Psoas muscle (tissue), 8 donors: ENCODE results near the gene MRC1. TPM values are rescaled to one million over a fixed set of nuclear protein-coding genes. Genes with fewer than 3 reads are reported as not detected.
A peak's percentile ranks its signal among the peaks of the same experiment; 100 is the strongest.

ENCODE experiments used
- ATAC-seq, 4 donors: fragments of 200-7000 bp; cut with Tn5 transposase; one replicate each; pipeline ENCODE4 v1.9.1; 2020; ENCODE audit warnings: moderate library complexity in 3 of 4, mild to moderate bottlenecking in 2 of 4
- DNase-seq, 2 donors: peaks; one replicate each; pipeline ENCODE4 v3.0.0-alpha.2; 2020
- H3K27ac ChIP-seq: fragments of 200-600 bp; one replicate; pipeline ENCODE4 v1.8.0; 2022
- H3K27me3 ChIP-seq, 3 donors: fragments of 200-600 bp in 1 of 3; one replicate each; pipeline versions ENCODE4 v1.6.1 to v1.8.0; 2013 to 2022; ENCODE audit warnings: low read length in 2 of 3, mild to moderate bottlenecking in 2 of 3, moderate library complexity in 1 of 3; ENCODE audit not compliant: insufficient read depth in 3 of 3
- H3K36me3 ChIP-seq, 2 donors: fragments of 200-600 bp in 1 of 2; one replicate each; pipeline versions ENCODE4 v1.6.1 to v1.8.0; 2013 to 2022; ENCODE audit warnings: low read depth in 1 of 2, mild to moderate bottlenecking in 1 of 2, moderate library complexity in 1 of 2; ENCODE audit not compliant: insufficient read depth in 1 of 2
- H3K4me1 ChIP-seq: fragments of 200-600 bp; one replicate; pipeline ENCODE4 v1.8.0; 2022
- H3K4me3 ChIP-seq: fragments of 200-600 bp; one replicate; pipeline ENCODE4 v1.8.0; 2022; ENCODE audit warnings: mild to moderate bottlenecking
- H3K9me3 ChIP-seq: fragments of 200-600 bp; one replicate; pipeline ENCODE4 v1.8.0; 2022
- WGBS, 3 donors: extraction: QIAGEN DNeasy Blood & Tissue Kit; methylation state at CpG; one replicate each; pipeline versions ENCODE4 v1.1.6 to v1.1.7; 2013; 5-methylcytosine and 5-hydroxymethylcytosine counted together
- intact Hi-C, 2 donors: fragments of 100-400 bp; cut with DNase I; formaldehyde crosslinking; loops; one replicate each; pipeline versions ENCODE4 v1.11.0 to v1.14.2; 2022
- polyA plus RNA-seq, 3 donors: library from polyadenylated mRNA; stranded (reverse); fragments of 200-250 nt; gene quantifications; one replicate each; pipeline ENCODE4 v1.2.3, GENCODE V29; 2013
- total RNA-seq, 4 donors: library from RNA; stranded (reverse); fragmentation: NEBNext Ultra II Directional in 2 of 4; extraction: Animal tissue kit (Norgen Biotek cat#: 25700) in 2 of 4; gene quantifications; one replicate each; pipeline versions ENCODE4 v1.2.1 to v1.2.4, GENCODE V29; 2021 to 2023
- TF ChIP-seq, protein P1 (sequence below): fragments of 200-600 bp; IDR thresholded peaks from one replicate; pipeline ENCODE4 v1.8.0; 2022; ENCODE audit warnings: antibody characterized with exemption
- donor health status: healthy with polysubstance abuse.
- donor health status: DM: no; HTN: no; CAD: no; lungs with moderate emphysema.
- donor health status: Bipolar disorder and iron deficiency.
- donor health status: healthy.
- donor health status: DM: yes; HTN: yes; CAD: no.
- donor health status: DM: no; HTN: no; CAD: no.
- donor health status: DM: no; HTN: no; CAD: no.
- donor health status: DM: yes; HTN: yes; CAD: no.

Gene MRC1
- total and polyA plus RNA-seq, 7 donors, result 1.6 to 16.4 (median 9.3) TPM

GRCh38 chr10:17866346-17866745 is 57.2 kb downstream of the MRC1 start:
- H3K4me1 ChIP-seq, result no peaks in the 10 kb centered on the region
- 71 to 77% (median 76%) methylated on average over 10 of the region's 10 CpGs for WGBS, 3 donors
- DNase-seq (no peak), ATAC-seq (no peak)
- no peak overlapping the region for H3K27ac ChIP-seq
- H3K9me3 ChIP-seq, result no peaks in the 10 kb centered on the region
- no peaks in the 10 kb centered on the region for H3K36me3 ChIP-seq
- H3K4me3 ChIP-seq, result no peak overlapping the region
- intact Hi-C loops, result no loop called here
- TF ChIP-seq, protein P1, sequence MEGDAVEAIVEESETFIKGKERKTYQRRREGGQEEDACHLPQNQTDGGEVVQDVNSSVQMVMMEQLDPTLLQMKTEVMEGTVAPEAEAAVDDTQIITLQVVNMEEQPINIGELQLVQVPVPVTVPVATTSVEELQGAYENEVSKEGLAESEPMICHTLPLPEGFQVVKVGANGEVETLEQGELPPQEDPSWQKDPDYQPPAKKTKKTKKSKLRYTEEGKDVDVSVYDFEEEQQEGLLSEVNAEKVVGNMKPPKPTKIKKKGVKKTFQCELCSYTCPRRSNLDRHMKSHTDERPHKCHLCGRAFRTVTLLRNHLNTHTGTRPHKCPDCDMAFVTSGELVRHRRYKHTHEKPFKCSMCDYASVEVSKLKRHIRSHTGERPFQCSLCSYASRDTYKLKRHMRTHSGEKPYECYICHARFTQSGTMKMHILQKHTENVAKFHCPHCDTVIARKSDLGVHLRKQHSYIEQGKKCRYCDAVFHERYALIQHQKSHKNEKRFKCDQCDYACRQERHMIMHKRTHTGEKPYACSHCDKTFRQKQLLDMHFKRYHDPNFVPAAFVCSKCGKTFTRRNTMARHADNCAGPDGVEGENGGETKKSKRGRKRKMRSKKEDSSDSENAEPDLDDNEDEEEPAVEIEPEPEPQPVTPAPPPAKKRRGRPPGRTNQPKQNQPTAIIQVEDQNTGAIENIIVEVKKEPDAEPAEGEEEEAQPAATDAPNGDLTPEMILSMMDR, result no peak
- H3K27me3 ChIP-seq, result no peaks in the 10 kb centered on the region

DNA sequence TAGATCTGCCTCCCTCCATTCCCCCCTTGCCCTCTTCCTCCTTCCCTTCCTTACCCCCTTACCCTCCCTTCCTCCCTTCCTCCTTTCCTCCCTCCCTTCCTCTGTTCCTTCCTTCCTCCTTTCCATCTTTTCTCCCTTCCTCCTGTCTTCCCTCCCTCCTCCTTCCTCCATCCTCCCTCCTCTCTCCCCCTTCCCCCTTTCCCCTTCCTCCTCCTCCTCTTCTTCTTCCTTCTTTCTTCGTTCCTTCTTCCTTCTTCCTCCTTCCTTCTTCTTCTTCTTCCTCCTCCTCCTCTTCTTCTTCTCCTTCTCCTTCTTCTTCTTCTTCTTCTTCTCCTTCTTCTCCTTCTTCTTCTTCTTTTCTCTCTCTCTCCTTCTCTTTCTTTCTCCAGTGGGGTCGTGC is 57.9 kb downstream of the MRC1 start:
- WGBS, 3 donors, result 73 to 77% (median 74%) methylated on average over 2 of the region's 2 CpGs
- DNase-seq, result no peak
- Histone ChIP-seq H3K4me1 (no peaks in the 10 kb centered on the region), H3K36me3 (no peaks in the 10 kb centered on the region), H3K27me3 (no peaks in the 10 kb centered on the region), H3K9me3 (no peaks in the 10 kb centered on the region), H3K27ac (no peak overlapping the region), H3K4me3 (no peak overlapping the region)
- intact Hi-C loops, result no loop called here
- TF ChIP-seq, protein P1, result no peak
- no peak for ATAC-seq

DNA sequence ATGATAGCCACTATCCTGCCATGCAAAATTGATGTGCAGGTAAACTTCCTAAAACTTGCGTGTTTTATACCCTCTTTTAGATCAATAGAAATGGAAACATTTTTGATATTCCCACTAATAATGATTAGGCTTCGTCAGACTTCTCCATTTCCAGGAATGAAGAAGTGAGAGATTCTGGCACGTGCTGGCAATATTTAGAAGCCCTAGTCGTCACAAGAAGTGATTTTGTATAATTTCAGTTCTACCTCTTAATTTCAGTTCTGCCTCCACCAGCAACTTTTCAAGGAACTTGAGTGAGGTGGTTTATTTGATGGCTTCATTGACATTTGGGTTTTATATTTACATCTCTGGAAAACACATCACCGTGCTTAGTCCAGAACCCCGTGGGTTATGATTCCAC is 61.9 kb downstream of the MRC1 start:
- WGBS, 3 donors, result 75 to 84% (median 77%) methylated on average over 6 of the region's 6 CpGs
- H3K27ac ChIP-seq, result no peak overlapping the region

DNA sequence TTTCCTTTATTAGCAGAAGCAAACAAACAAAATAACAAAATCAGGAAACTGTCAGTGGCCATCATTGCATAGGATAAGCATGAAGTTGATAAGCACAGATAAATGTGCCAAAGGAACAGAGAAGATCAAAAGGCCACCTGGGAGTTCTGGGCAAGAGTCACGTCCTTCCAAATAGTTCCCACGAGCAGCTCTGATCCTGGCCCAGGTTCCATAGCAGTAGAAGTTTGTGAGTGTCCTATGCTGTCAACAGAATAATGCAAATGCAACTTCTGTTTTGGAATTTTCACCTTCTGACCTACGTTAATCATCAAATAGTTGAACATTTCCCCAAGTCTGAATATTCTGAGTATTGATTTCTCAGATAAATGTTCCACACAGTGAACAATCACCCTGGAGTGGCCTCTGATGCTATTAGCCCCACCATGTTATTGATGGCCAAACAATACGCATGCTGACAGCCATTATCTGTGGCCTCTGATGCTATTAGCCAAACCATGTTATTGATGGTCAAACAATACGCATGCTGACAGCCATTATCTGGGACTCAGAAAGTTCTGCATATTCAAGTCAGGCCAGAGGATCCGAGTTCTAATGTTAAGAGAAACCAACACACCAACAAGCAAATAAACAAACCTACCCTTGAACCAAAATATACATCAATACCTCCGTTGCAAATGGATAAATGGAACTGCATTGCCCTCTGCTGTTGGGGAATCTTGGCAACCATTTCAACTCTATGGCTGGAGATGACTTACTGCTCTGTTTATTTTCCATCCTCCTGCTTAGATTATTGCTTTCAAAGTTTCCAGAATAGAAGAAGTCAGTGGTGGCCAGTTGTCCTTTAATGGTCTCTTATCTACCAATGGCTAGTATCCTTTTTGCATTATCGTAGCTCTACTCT is 63.3 kb downstream of the MRC1 start:
- intact Hi-C loops, result loop anchor here in 1 of 2 donors (2.0 to 5.0 kb wide), 2 partner anchors 135 to 266 kb away; no protein-coding TSS in a partner anchor
- Histone ChIP-seq H3K9me3 (no peaks in the 10 kb centered on the region), H3K36me3 (no peaks in the 10 kb centered on the region), H3K4me1 (no peaks in the 10 kb centered on the region), H3K4me3 (no peak overlapping the region), H3K27ac (no peak overlapping the region), H3K27me3 (no peaks in the 10 kb centered on the region)
- WGBS, 3 donors, result 55 to 61% (median 59%) methylated on average over 8 of the region's 8 CpGs
- TF ChIP-seq, protein P1, result peak; percentile 57
- ATAC-seq, result peak; percentile 51 to 74 (median 58)
- DNase-seq, result no peak

More for the DNA sequence above, 61.9 kb downstream of the MRC1 start:
- no peaks in the 10 kb centered on the region for H3K9me3 ChIP-seq
- ATAC-seq (no peak), DNase-seq (no peak)
- H3K4me1 ChIP-seq, result no peaks in the 10 kb centered on the region
- no peaks in the 10 kb centered on the region for H3K27me3 ChIP-seq
- TF ChIP-seq, protein P1, result no peak
- H3K4me3 ChIP-seq, result no peak overlapping the region
- intact Hi-C loops, result loop anchor here in 1 of 2 donors (5.0 kb wide), 1 partner anchor 134 kb away; no protein-coding TSS in a partner anchor
- no peaks in the 10 kb centered on the region for H3K36me3 ChIP-seq
